22Rv1 (cell line): ENCODE measurements around the gene PLEKHA6.
A peak's percentile ranks its signal among the peaks of the same experiment; 100 is the strongest.

ENCODE experiments used
- H3K27ac ChIP-seq: fragments of 450-650 bp; 2 replicates; pipeline ENCODE4 v1.5.1; 2017
- CTCF ChIP-seq: fragments of 450-650 bp; IDR thresholded peaks from 2 replicates; pipeline ENCODE4 v1.5.1; 2017; ENCODE audit warnings: mild to moderate bottlenecking
- ZFX ChIP-seq: fragments of 450-650 bp; IDR thresholded peaks from 2 replicates; pipeline ENCODE4 v1.6.1; 2017; ENCODE audit warnings: antibody characterized with exemption, borderline replicate concordance

PLEKHA6 gene, protein sequence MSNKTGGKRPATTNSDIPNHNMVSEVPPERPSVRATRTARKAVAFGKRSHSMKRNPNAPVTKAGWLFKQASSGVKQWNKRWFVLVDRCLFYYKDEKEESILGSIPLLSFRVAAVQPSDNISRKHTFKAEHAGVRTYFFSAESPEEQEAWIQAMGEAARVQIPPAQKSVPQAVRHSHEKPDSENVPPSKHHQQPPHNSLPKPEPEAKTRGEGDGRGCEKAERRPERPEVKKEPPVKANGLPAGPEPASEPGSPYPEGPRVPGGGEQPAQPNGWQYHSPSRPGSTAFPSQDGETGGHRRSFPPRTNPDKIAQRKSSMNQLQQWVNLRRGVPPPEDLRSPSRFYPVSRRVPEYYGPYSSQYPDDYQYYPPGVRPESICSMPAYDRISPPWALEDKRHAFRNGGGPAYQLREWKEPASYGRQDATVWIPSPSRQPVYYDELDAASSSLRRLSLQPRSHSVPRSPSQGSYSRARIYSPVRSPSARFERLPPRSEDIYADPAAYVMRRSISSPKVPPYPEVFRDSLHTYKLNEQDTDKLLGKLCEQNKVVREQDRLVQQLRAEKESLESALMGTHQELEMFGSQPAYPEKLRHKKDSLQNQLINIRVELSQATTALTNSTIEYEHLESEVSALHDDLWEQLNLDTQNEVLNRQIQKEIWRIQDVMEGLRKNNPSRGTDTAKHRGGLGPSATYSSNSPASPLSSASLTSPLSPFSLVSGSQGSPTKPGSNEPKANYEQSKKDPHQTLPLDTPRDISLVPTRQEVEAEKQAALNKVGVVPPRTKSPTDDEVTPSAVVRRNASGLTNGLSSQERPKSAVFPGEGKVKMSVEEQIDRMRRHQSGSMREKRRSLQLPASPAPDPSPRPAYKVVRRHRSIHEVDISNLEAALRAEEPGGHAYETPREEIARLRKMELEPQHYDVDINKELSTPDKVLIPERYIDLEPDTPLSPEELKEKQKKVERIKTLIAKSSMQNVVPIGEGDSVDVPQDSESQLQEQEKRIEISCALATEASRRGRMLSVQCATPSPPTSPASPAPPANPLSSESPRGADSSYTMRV

DNA sequence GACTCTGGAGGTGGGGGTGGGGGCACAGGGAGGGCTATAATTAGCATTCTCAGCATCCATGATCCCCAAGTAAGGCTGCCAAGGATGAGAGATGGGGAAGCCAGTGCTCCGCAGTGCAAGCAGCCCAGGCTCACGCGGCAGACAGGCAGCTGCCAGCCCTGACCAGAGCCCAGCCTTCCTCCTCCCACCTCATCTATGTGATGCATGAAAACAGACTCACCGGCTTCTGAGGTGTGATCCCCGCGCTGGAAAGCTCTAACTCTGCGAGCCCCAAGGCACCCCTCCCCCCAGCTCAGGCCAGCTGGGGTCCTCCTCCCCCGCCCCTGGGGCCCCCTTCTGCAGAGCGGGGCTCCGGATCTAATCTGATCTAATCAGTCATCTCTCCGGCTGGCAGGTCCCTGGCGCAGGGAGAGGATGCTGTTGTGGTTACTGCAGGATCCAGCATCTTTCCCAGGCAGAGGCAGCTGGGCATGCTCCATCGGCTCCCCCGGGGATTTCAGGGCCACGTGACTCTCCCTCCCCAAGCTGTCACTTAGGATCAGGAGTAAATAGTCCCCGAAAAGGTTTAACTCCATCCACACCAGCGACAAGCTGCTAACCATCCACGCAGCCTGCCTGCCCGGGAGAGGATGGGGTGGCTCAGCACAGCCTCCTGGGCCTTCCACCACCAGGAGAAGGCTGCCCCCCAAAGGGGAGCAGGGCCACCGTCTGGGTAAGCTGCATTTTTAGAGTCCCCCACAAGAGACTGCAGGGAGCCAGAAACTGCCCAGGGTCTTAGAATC lies at the start of gene PLEKHA6:
TSS of gene PLEKHA6 (minus strand) at position 456 of the 782 bp plus-strand sequence. CDS start 86,202 bp downstream, outside the sequence.
- no peak within 1 kb of the TSS for H3K27ac ChIP-seq
- no peak for TF ChIP-seq CTCF

DNA sequence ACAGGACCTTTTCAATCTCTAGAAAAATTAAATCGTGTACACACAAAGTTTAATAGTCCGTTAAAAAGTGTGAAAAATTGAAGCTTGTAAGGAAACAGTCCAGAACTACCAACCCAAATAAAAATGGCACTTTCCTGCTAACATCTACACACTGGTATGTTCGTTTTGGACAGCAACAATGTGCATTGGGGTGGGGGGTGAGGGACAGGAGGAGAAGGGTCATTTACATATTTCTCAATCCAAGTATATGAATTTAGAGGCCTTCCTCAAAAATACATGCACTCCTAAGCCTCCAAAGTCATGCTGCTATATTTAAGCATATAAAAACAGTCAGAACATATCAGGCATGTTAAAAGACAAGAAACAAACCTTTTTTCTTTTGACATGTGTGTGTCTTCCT lies 49.4 kb upstream of the PLEKHA6 start:
- H3K27ac ChIP-seq = 0 out of 2 replicates have a peak overlapping the region, but pooled peaks have one; percentile 91
- TF ChIP-seq CTCF (no peak), ZFX (no peak)

DNA sequence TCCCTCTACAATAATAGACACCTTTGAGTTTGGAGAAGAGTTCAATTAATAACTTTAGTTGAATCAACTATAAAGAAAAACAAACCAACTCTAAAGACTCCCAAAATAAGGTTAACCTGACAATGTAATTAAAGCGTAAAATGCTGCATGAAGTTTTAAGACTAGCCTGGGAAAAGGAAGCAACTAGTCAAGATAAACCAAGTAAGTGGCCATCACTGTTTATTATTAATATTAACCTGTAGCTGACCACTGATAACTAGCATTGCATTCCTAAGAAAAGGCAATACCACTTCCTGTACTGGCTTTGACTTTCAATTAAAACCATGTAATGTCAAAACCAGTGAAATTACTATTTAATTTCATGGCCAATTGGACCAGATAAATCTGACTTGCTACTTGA lies 48.9 kb upstream of the PLEKHA6 start:
- TF ChIP-seq ZFX = no peak
- no peak for TF ChIP-seq CTCF
- H3K27ac ChIP-seq = 0 out of 2 replicates have a peak overlapping the region, but pooled peaks have one; percentile 0

- TF ChIP-seq CTCF (no peak), ZFX (no peak)
- 0 out of 2 replicates have a peak overlapping the region, but pooled peaks have one; percentile 3 for H3K27ac ChIP-seq
Measured at GRCh38 chr1:204408074-204408507, 48.4 kb upstream of the PLEKHA6 start.

- TF ChIP-seq ZFX (no peak), CTCF (no peak)
- 0 out of 2 replicates have a peak overlapping the region, but pooled peaks have one; percentile 3 for H3K27ac ChIP-seq
Measured at GRCh38 chr1:204407295-204407971, 47.7 kb upstream of the PLEKHA6 start.

DNA sequence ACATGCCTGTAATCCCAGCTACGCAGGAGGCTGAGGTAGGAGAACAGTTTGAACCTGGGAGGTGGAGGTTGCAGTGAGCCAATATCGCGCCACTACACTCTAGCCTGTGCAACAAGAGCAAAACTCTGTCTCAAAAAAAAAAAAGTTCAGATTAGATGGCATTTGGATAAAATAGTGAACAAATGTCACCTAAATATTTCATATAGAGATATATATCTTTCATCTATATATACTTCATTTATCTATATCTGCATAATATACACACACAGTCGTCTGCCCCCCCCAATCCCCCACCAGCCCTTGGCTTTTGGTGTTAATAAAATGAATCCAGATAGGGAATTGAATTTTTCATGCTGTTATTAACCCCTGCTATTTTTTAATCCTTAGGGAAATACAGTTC lies 46.9 kb upstream of the PLEKHA6 start:
- peak overlapping the region; percentile 50 for H3K27ac ChIP-seq
- TF ChIP-seq ZFX (no peak), CTCF (no peak)
